ENCODE measurements around the gene SKP2. TPM values are rescaled to one million over a fixed set of nuclear protein-coding genes. Genes with fewer than 3 reads are reported as not detected.
"Not testable (repeated sequence)": the region's sequence is repeated elsewhere in the genome, so short reads cannot be mapped to it uniquely, and the experiment has no call there.

The SKP2 gene
- total and polyA plus RNA-seq, 7 donors, result 1.3 to 6.6 (median 3.8) TPM

- ATAC-seq (no peak), DNase-seq (no peak)
- no peaks in the 10 kb centered on the region for H3K27me3 ChIP-seq (ENCODE audit: insufficient read depth in 3 of 3, low read length in 2 of 3)
- no peak for TF ChIP-seq CTCF (IDR thresholded peaks at IDR 0.05)
- H3K4me1 ChIP-seq, result no peaks in the 10 kb centered on the region
- intact Hi-C loops (cut with DNase I), result no loop called here
- H3K4me3 ChIP-seq, result no peak overlapping the region
- H3K36me3 ChIP-seq (ENCODE audit: insufficient read depth in 1 of 2, low read depth in 1 of 2), result peaks cover 0 to 99% of the 10 kb centered on the region in 2 donors
- H3K9me3 ChIP-seq, result no peaks in the 10 kb centered on the region
- no peak overlapping the region for H3K27ac ChIP-seq
These were observed 46.4 kb downstream of the SKP2 start for GRCh38 chr5:36198281-36198680.

- intact Hi-C loops (cut with DNase I), result not testable (repeated sequence)
These were observed 46.9 kb downstream of the SKP2 start for GRCh38 chr5:36198783-36199182.

GRCh38 chr5:36199620-36200019 lies 47.7 kb downstream of the SKP2 start:
- intact Hi-C loops (cut with DNase I), result no loop called here
- TF ChIP-seq CTCF (IDR thresholded peaks at IDR 0.05), result no peak
- Histone ChIP-seq H3K27me3 (ENCODE audit: insufficient read depth in 3 of 3, low read length in 2 of 3) (no peaks in the 10 kb centered on the region), H3K27ac (no peak overlapping the region), H3K9me3 (no peaks in the 10 kb centered on the region), H3K4me1 (no peaks in the 10 kb centered on the region), H3K4me3 (no peak overlapping the region), H3K36me3 (ENCODE audit: insufficient read depth in 1 of 2, low read depth in 1 of 2) (peaks cover 0 to 95% of the 10 kb centered on the region in 2 donors)
- DNase-seq, result no peak
- ATAC-seq, result no peak
- WGBS, 3 donors, result 59 to 68% (median 61%) methylated on average over 2 of the region's 2 CpGs

More at GRCh38 chr5:36198783-36199182, 46.9 kb downstream of the SKP2 start:
- peaks cover 0 to 99% of the 10 kb centered on the region in 2 donors for H3K36me3 ChIP-seq (ENCODE audit: insufficient read depth in 1 of 2, low read depth in 1 of 2)
- not testable (repeated sequence) for H3K4me3 ChIP-seq; DNase-seq; H3K9me3 ChIP-seq; H3K4me1 ChIP-seq; H3K27me3 ChIP-seq (ENCODE audit: insufficient read depth in 3 of 3, low read length in 2 of 3); ATAC-seq; H3K27ac ChIP-seq
- 80 to 92% (median 86%) methylated on average over 2 to 3 of the region's 3 CpGs for WGBS, 3 donors

- H3K27me3 ChIP-seq (ENCODE audit: insufficient read depth in 3 of 3, low read length in 2 of 3), result no peaks in the 10 kb centered on the region
- intact Hi-C loops (cut with DNase I), result no loop called here
- WGBS, 3 donors, result 68 to 72% (median 72%) methylated on average over 4 of the region's 4 CpGs
- TF ChIP-seq CTCF (IDR thresholded peaks at IDR 0.05), result no peak
- no peak for ATAC-seq
- H3K9me3 ChIP-seq, result no peaks in the 10 kb centered on the region
- H3K4me3 ChIP-seq, result no peak overlapping the region
- peaks cover 0 to 93% of the 10 kb centered on the region in 2 donors for H3K36me3 ChIP-seq (ENCODE audit: insufficient read depth in 1 of 2, low read depth in 1 of 2)
- H3K27ac ChIP-seq, result no peak overlapping the region
- H3K4me1 ChIP-seq, result no peaks in the 10 kb centered on the region
- no peak for DNase-seq
These were observed 48.6 kb downstream of the SKP2 start for GRCh38 chr5:36200513-36200912.

- Histone ChIP-seq H3K27ac (no peak overlapping the region), H3K9me3 (no peaks in the 10 kb centered on the region), H3K36me3 (ENCODE audit: insufficient read depth in 1 of 2, low read depth in 1 of 2) (peaks cover 0 to 92% of the 10 kb centered on the region in 2 donors), H3K4me1 (no peaks in the 10 kb centered on the region), H3K4me3 (no peak overlapping the region), H3K27me3 (ENCODE audit: insufficient read depth in 3 of 3, low read length in 2 of 3) (no peaks in the 10 kb centered on the region)
- ATAC-seq (peak; percentile 28 to 64 (median 48)), DNase-seq (no peak)
- intact Hi-C loops (cut with DNase I), result no loop called here
- 41 to 61% (median 45%) methylated on average over 3 of the region's 3 CpGs for WGBS, 3 donors
- TF ChIP-seq CTCF (IDR thresholded peaks at IDR 0.05), result no peak
These were observed 50.6 kb downstream of the SKP2 start for GRCh38 chr5:36202521-36202961.

All from psoas muscle (tissue), 8 donors.